NCI-H1436 treated with DMSO at 0.1 percent for 48 hours (cell line): Measurements from ENCODE around the gene EGLN2.
"Not testable (repeated sequence)": the region's sequence is repeated elsewhere in the genome, so short reads cannot be mapped to it uniquely, and the experiment has no call there.

Experiments used
- DNase-seq: peaks from one replicate; lab custom pipeline; 2025; lab: John Stamatoyannopoulos, UW

Gene EGLN2

GRCh38 chr19:40776932-40777644 lies 21.9 kb upstream of the EGLN2 start:
- DNase-seq: peak; percentile 83

GRCh38 chr19:40777645-40777936 lies 21.4 kb upstream of the EGLN2 start:
- no peak for DNase-seq

GRCh38 chr19:40777937-40778705 lies 20.9 kb upstream of the EGLN2 start, which contains the start of gene RAB4B:
Gene RAB4B, plus strand, starts transcription at chr19:40778247. Its CDS starts 129 bp downstream, at chr19:40778376.
- peak; percentile 98 for DNase-seq

GRCh38 chr19:40778706-40779284 lies 20.2 kb upstream of the EGLN2 start:
- DNase-seq: no peak

GRCh38 chr19:40780582-40780981 lies 18.4 kb upstream of the EGLN2 start:
- DNase-seq: no peak

- no peak for DNase-seq
These were observed 17.9 kb upstream of the EGLN2 start for GRCh38 chr19:40781140-40781539.

GRCh38 chr19:40783711-40784110 lies 15.3 kb upstream of the EGLN2 start:
- no peak for DNase-seq

- not testable (repeated sequence) for DNase-seq
These were observed 14.8 kb upstream of the EGLN2 start for GRCh38 chr19:40784146-40784545.

- no peak for DNase-seq
These were observed 13.5 kb upstream of the EGLN2 start for GRCh38 chr19:40785526-40785925.

GRCh38 chr19:40786060-40787037 lies 12.6 kb upstream of the EGLN2 start:
- no peak for DNase-seq

- no peak for DNase-seq
These were observed 7.6 kb upstream of the EGLN2 start for GRCh38 chr19:40791349-40791748.

- DNase-seq: no peak
These were observed 7.0 kb upstream of the EGLN2 start for GRCh38 chr19:40791996-40792395.

- DNase-seq: no peak
These were observed 1.6 kb upstream of the EGLN2 start for GRCh38 chr19:40797166-40797962.

GRCh38 chr19:40797963-40798682 lies 868 bp upstream of the EGLN2 start:
- no peak for DNase-seq

GRCh38 chr19:40799558-40800338 lies 757 bp downstream of the EGLN2 start:
- DNase-seq: no peak

- DNase-seq: no peak
These were observed 1.5 kb downstream of the EGLN2 start for GRCh38 chr19:40800339-40800996.

- no peak for DNase-seq
These were observed 2.0 kb downstream of the EGLN2 start for GRCh38 chr19:40800997-40801377.

- DNase-seq: no peak
These were observed 2.7 kb downstream of the EGLN2 start for GRCh38 chr19:40801426-40802299.
